GM12878 (cell line): ENCODE measurements around the gene TTC4. TPM values are rescaled to one million over a fixed set of nuclear protein-coding genes. Genes with fewer than 3 reads are reported as not detected.
"Not testable (repeated sequence)": the region's sequence is repeated elsewhere in the genome, so short reads cannot be mapped to it uniquely, and the experiment has no call there.

ENCODE experiments used
- ATAC-seq: fragments of 200-7000 bp; cut with Tn5 transposase; 3 replicates; pipeline ENCODE4 v1.9.1; 2020; ENCODE audit warnings: mild to moderate bottlenecking, moderate library complexity
- BruUV-seq: library from RNA; stranded (reverse); fragments of 400-500 nt; replicated peaks from 2 replicates; lab custom pipeline; 2021; lab: Mats Ljungman, UMichigan
- CTCF ChIA-PET: fragments of 300-600 bp; sonication (Branson Sonifier 250); formaldehyde crosslinking; extraction: SDS; loops from one replicate; lab custom pipeline; 2021; ENCODE audit warnings: inconsistent platforms; lab: Yijun Ruan, JAX
- POLR2A ChIA-PET: fragments of 350-600 bp; formaldehyde crosslinking; extraction: SDS; loops from one replicate; lab custom pipeline; 2021; ENCODE audit warnings: inconsistent platforms; lab: Charles Lee
- RAD21 ChIA-PET: fragments of 300-600 bp; sonication (Branson Sonifier 250); formaldehyde crosslinking; loops from one replicate; lab custom pipeline; 2023; ENCODE audit warnings: antibody characterized with exemption; ENCODE audit not compliant: unreplicated experiment; lab: Charles Lee
- SMC1A ChIA-PET: fragments of 300-600 bp; sonication (Branson Sonifier 250); formaldehyde crosslinking; loops from one replicate; lab custom pipeline; 2023; ENCODE audit not compliant: unreplicated experiment, uncharacterized antibody; lab: Charles Lee
- DNase-seq: peaks from one replicate; pipeline ENCODE4 v3.0.0-alpha.2; 2011; ENCODE audit warnings: low read depth, low spot score
- FAIRE-seq: peaks from 3 replicates; lab custom pipeline; 2011; peaks lifted over from hg19 to GRCh38; lab: Jason Lieb, UNC
- H2AFZ ChIP-seq: 2 replicates; pipeline ENCODE4 v1.6.0; 2011; ENCODE audit warnings: low read depth, low read length, control low read depth; ENCODE audit not compliant: control insufficient read depth
- H3K27ac ChIP-seq: 2 replicates; pipeline ENCODE4 v1.5.1; 2011; ENCODE audit warnings: control low read depth; ENCODE audit not compliant: control insufficient read depth, insufficient read depth
- H3K27me3 ChIP-seq, 2 experiments: replicated peaks in 1 of 2; 2 replicates each; pipeline versions ENCODE4 v1.6.0 to v1.6.1; 2011; ENCODE audit warnings: low read length in 1 of 2; ENCODE audit not compliant: control insufficient read depth in 2 of 2, insufficient read depth in 2 of 2
- H3K36me3 ChIP-seq, 2 experiments: 2 replicates each; pipeline ENCODE4 v1.5.1; 2011; ENCODE audit warnings: low read length in 1 of 2; ENCODE audit not compliant: control insufficient read depth in 2 of 2, insufficient read depth in 2 of 2
- H3K4me1 ChIP-seq: 2 replicates; pipeline ENCODE4 v1.6.1; 2011; ENCODE audit warnings: mild to moderate bottlenecking, low read length, moderate library complexity, mixed read lengths; ENCODE audit not compliant: control insufficient read depth, insufficient read depth
- H3K4me2 ChIP-seq: 2 replicates; pipeline ENCODE4 v1.6.0; 2011; ENCODE audit warnings: control low read depth; ENCODE audit not compliant: control insufficient read depth, insufficient read depth
- H3K4me3 ChIP-seq: fragments of 200-600 bp; sonication (generic); 2 replicates; pipeline ENCODE4 v1.5.1; 2016
- H3K79me2 ChIP-seq: 2 replicates; pipeline ENCODE4 v1.6.0; 2011; ENCODE audit warnings: low read length; ENCODE audit not compliant: control insufficient read depth, insufficient read depth
- H3K9ac ChIP-seq: 2 replicates; pipeline ENCODE4 v1.8.0; 2011; ENCODE audit warnings: low read length, control low read depth, mixed read lengths; ENCODE audit not compliant: control insufficient read depth, insufficient read depth
- H3K9me3 ChIP-seq: replicated peaks from 3 replicates; pipeline ENCODE4 v1.5.1; 2011; ENCODE audit warnings: mild to moderate bottlenecking, low read length; ENCODE audit not compliant: control insufficient read depth, insufficient read depth
- H4K20me1 ChIP-seq: 2 replicates; pipeline ENCODE4 v1.6.0; 2011; ENCODE audit not compliant: control insufficient read depth, insufficient read depth
- BHLHE40 ChIP-seq, 2 experiments: fragments of 450-650 bp in 1 of 2; IDR thresholded peaks; 2 replicates each; pipeline ENCODE4 v1.6.1; 2011 to 2017; ENCODE audit warnings: low read depth in 2 of 2, borderline replicate concordance in 1 of 2, improper control_type of control experiment in 1 of 2, low read length in 1 of 2, mild to moderate bottlenecking in 1 of 2
- EGR1 ChIP-seq, 2 experiments: IDR thresholded peaks; 1 replicate in 1 of 2; 2 replicates in 1 of 2; pipeline ENCODE4 v1.6.1; 2011 to 2012; ENCODE audit warnings: low read depth in 2 of 2, low read length in 2 of 2, borderline replicate concordance in 1 of 2, mild to moderate bottlenecking in 1 of 2, moderate library complexity in 1 of 2
- NFYB ChIP-seq: IDR thresholded peaks from 2 replicates; pipeline ENCODE4 v1.6.1; 2011; ENCODE audit warnings: low read depth, mild to moderate bottlenecking, low read length, improper control_type of control experiment, moderate library complexity; ENCODE audit not compliant: insufficient read depth
- PBX3 ChIP-seq: IDR thresholded peaks from 2 replicates; pipeline ENCODE4 v1.6.1; 2011; ENCODE audit warnings: mild to moderate bottlenecking, low read depth, low read length, moderate library complexity; ENCODE audit not compliant: insufficient replicate concordance
- PKNOX1 ChIP-seq: fragments of 450-650 bp; IDR thresholded peaks from 2 replicates; pipeline ENCODE4 v1.6.1; 2016; ENCODE audit warnings: mild to moderate bottlenecking
- SUZ12 ChIP-seq: fragments of 200-600 bp; sonication (generic); IDR thresholded peaks from one replicate; pipeline ENCODE4 v1.6.1; 2018; ENCODE audit warnings: antibody characterized with exemption, mild to moderate bottlenecking; ENCODE audit not compliant: unreplicated experiment
- USF1 ChIP-seq: IDR thresholded peaks from 2 replicates; pipeline ENCODE4 v1.6.1; 2011; ENCODE audit warnings: borderline replicate concordance, low read depth, mild to moderate bottlenecking, moderate library complexity, mixed read lengths, low read length; ENCODE audit not compliant: insufficient read depth; ENCODE audit errors: extremely low read length
- WGBS: methylation state at CpG from one replicate; pipeline ENCODE4 v1.1.6; 2016; ENCODE audit warnings: low lambda C conversion rate; ENCODE audit not compliant: insufficient replicate concordance, insufficient coverage; ENCODE audit errors: missing lambda C conversion rate; 5-methylcytosine and 5-hydroxymethylcytosine counted together
- in situ Hi-C: fragments of 300-500 bp; cut with MboI; formaldehyde crosslinking; loops from 9 replicates; pipeline ENCODE4 v1.14.3; 2018; ENCODE audit warnings: mixed read lengths
- intact Hi-C: fragments of 100-400 bp; cut with micrococcal nuclease; formaldehyde crosslinking; loops from one replicate; pipeline ENCODE4 v1.14.2; 2022; ENCODE audit not compliant: unreplicated experiment
- polyA plus RNA-seq, 11 experiments: library from polyadenylated mRNA; depleted of rRNA in 4 of 11; unstranded in 6 of 11; stranded (reverse) in 5 of 11; fragments of >200 nt; fragmentation: Nextera tagmentation in 4 of 11; fragmentation: Illumina TruSeq in 1 of 11; extraction: Ambion mirVana in 4 of 11; extraction: Trizol in 1 of 11; gene quantifications; 1 replicate in 1 of 11; 2 replicates in 10 of 11; pipeline versions ENCODE4 v1.2.1 to v1.2.3, GENCODE V29; 2011 to 2016; ENCODE audit warnings: inconsistent platforms in 2 of 11, missing spikeins in 2 of 11, low read depth in 1 of 11
- total RNA-seq, 4 experiments: library from RNA; depleted of rRNA in 3 of 4; stranded (reverse); fragments of >200 nt in 3 of 4; fragmentation: Illumina TruSeq in 1 of 4; extraction: Trizol in 1 of 4; gene quantifications; 2 replicates each; pipeline versions ENCODE4 v1.2.1 to v1.2.3, GENCODE V29; 2013 to 2021

TTC4 gene
- total and polyA plus RNA-seq, 10 of the 15 experiments (the other 5 are each of a cell fraction or from before 2014, with no cell fraction given): 23.4 to 50.5 (median 36.0) TPM

DNA sequence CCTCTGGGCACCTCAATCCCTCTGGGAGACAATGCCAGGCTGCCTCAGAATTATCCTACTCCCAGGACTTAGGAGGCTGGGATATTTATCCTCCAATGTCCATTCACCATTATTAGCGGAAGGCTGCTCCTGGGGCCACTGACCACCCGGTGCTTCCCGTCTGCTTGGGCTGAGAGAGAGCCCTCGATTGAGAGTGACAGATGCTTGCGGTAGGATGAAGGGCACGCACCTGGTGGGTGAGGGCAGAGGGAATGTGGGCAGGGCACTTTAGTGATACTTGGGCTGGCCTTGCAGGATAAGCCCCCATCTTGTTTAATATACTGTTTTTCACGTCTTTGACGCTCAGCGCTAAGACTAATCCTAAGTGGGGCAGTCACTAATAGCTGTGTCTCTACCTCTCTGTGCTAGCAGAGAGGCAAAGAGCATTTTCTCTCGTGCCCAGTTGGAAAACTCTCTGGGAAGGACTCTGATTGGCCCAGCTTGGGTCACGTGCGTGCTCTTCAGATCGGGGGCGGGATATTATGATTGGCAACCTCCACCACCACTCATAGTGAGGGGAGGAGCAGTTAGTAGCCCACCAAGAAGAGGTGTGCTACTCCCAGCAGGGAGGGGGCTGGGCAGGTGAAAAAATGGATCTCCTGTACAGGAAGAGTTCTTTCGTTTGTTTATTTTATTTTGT, 59.3 kb downstream of the TTC4 start:
- TF ChIP-seq PBX3 (peak; percentile 83), EGR1 (IDR thresholded peaks at IDR 0.05; ENCODE audit: borderline replicate concordance in 1 of 2, low read depth in 2 of 2, low read length in 2 of 2) (no peak), SUZ12 (no peak), USF1 (peak; percentile 70), NFYB (peak; percentile 81), BHLHE40 (IDR thresholded peaks at IDR 0.05; ENCODE audit: borderline replicate concordance in 1 of 2, low read depth in 2 of 2, low read length in 1 of 2) (peak in 1 of 2 experiments; percentile 10; a peak in 1 of 4 replicates), PKNOX1 (peak; percentile 90)
- intact Hi-C loops: no loop called here
- peak overlapping the region; percentile 21; the same call in 1 of the 2 replicates for H2AFZ ChIP-seq
- H3K27me3 ChIP-seq: no peaks in the 10 kb centered on the region
- in situ Hi-C loops: no loop called here
- no peaks in the 10 kb centered on the region for H3K9me3 ChIP-seq
- no TSS peak for BruUV-seq
- H3K4me1 ChIP-seq: no peaks in the 10 kb centered on the region
- POLR2A ChIA-PET: no interaction called here
- no peak overlapping the region for H3K4me3 ChIP-seq
- no peaks in the 10 kb centered on the region for H4K20me1 ChIP-seq
- no peaks in the 10 kb centered on the region for H3K36me3 ChIP-seq
- H3K9ac ChIP-seq: no peak overlapping the region
- SMC1A ChIA-PET: interaction anchor here (1.6 kb wide), 1 partner anchor 51 kb away, joined by 3 read pairs; no protein-coding TSS in a partner anchor
- CTCF ChIA-PET: no interaction called here
- no peak overlapping the region for H3K27ac ChIP-seq
- RAD21 ChIA-PET: no interaction called here
- WGBS: 52% methylated on average over 15 of the region's 15 CpGs
- no peaks in the 10 kb centered on the region for H3K79me2 ChIP-seq
- no peak for DNase-seq
- no peak for FAIRE-seq
- H3K4me2 ChIP-seq: no peak overlapping the region
- peak; percentile 89 for ATAC-seq

DNA sequence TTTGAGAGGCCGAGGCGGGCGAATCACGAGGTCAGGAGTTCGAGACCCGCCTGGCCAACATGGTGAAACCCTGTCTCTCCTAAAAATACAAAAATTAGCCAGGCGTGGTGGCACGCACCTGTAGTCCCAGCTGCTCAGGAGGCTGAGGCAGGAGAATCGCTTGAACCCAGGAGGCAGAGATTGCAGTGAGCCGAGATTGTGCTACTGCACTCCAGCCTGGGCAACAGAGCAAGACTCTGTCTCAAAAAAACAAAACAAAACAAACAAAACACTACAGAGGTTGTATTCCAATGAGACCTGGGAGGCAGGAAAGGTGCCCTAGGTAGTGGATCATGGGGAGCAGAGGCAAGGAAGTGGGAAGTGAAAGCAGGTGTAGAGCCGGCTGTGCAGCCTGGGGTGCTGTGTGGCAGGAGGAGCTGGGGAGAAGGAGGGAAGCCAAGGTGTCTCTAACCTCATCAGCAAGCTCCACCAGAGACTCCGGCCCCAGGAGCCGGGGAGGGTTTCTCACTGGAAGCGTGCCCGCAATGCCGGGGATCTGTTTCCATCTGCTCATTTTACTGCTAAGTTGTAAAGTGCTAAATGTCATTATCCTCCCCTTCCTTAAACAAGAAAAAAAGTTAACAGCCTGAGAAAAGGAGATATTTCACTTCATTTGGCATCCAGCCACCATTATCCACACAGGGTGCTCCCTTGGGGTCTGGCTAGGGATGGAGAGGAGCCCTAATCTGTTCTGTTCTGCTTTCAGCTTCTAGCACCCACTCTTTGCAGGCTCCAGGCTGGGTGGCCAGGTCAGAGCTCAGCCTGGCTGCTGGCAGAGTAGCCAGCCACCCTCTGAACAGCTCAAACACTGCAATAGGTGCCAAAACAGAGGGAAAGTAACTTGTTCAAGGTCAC, 60.4 kb downstream of the TTC4 start:
- H3K79me2 ChIP-seq, intact Hi-C loops, DNase-seq, BruUV-seq, H3K36me3 ChIP-seq, in situ Hi-C loops, H4K20me1 ChIP-seq, H3K4me2 ChIP-seq, H3K4me1 ChIP-seq, ATAC-seq, H3K9me3 ChIP-seq, H3K9ac ChIP-seq, POLR2A ChIA-PET, FAIRE-seq, H2AFZ ChIP-seq, H3K27me3 ChIP-seq, H3K4me3 ChIP-seq, RAD21 ChIA-PET, H3K27ac ChIP-seq, SMC1A ChIA-PET: not testable (repeated sequence)
- CTCF ChIA-PET: interaction anchor here (0.7 kb wide), 1 partner anchor 9 kb away, joined by 3 read pairs; no protein-coding TSS in a partner anchor
- 67% methylated on average over 16 of the region's 16 CpGs for WGBS
